Measurements from ENCODE around the gene PPP1R3F. TPM values are rescaled to one million over a fixed set of nuclear protein-coding genes. Genes with fewer than 3 reads are reported as not detected.
"Not testable (repeated sequence)": the region's sequence is repeated elsewhere in the genome, so short reads cannot be mapped to it uniquely, and the experiment has no call there.

The PPP1R3F gene
- total RNA-seq, 1 donor from 2014 or later: 6.6 TPM

- Histone ChIP-seq H3K4me1 (ENCODE audit: insufficient read depth, low read length) (no peaks in the 10 kb centered on the region), H3K4me3 (ENCODE audit: insufficient read depth, low read depth, low read length) (no peak overlapping the region), H3K9me3 (ENCODE audit: insufficient read depth, low read depth, low read length) (no peaks in the 10 kb centered on the region), H3K9ac (ENCODE audit: low read length) (no peak overlapping the region), H3K79me2 (ENCODE audit: insufficient read depth, low read length) (no peaks in the 10 kb centered on the region), H3K27me3 (ENCODE audit: insufficient read depth, low read length) (no peaks in the 10 kb centered on the region), H4K20me1 (ENCODE audit: insufficient read depth, low read length) (no peaks in the 10 kb centered on the region), H3K27ac (ENCODE audit: low read depth, low read length) (no peak overlapping the region), H2AFZ (ENCODE audit: low read depth, low read length) (no peak overlapping the region), H3K4me2 (ENCODE audit: low read length) (no peak overlapping the region), H3K36me3 (ENCODE audit: insufficient read depth, low read length) (no peaks in the 10 kb centered on the region)
- H3K9me3 Mint-ChIP-seq (ENCODE audit: unreplicated experiment): no peaks in the 10 kb centered on the region
- H3K27me3 Mint-ChIP-seq (ENCODE audit: low read depth, unreplicated experiment): peaks cover 4% of the 10 kb centered on the region
- peaks cover 1% of the 10 kb centered on the region for H3K36me3 Mint-ChIP-seq (ENCODE audit: low read depth, unreplicated experiment)
- DNase-seq (ENCODE audit: low read depth): no peak
- H3K4me1 Mint-ChIP-seq (ENCODE audit: low read depth, unreplicated experiment): no peaks in the 10 kb centered on the region
- H3K4me3 Mint-ChIP-seq (ENCODE audit: unreplicated experiment): no peak overlapping the region
- TF ChIP-seq EZH2 (IDR thresholded peaks at IDR 0.05; ENCODE audit: insufficient read depth, low read length) (no peak), CTCF (IDR thresholded peaks at IDR 0.05; ENCODE audit: insufficient read depth, low read depth, low read length) (no peak)
- FAIRE-seq: no peak
- no peak overlapping the region for H3K27ac Mint-ChIP-seq (ENCODE audit: unreplicated experiment)
These were observed 23.1 kb downstream of the PPP1R3F start for GRCh38 chrX:49292400-49293362.

- H3K4me3 ChIP-seq (ENCODE audit: insufficient read depth, low read depth, low read length); DNase-seq (ENCODE audit: low read depth); H3K4me2 ChIP-seq (ENCODE audit: low read length); H3K9ac ChIP-seq (ENCODE audit: low read length); H2AFZ ChIP-seq (ENCODE audit: low read depth, low read length); H3K79me2 ChIP-seq (ENCODE audit: insufficient read depth, low read length); H3K4me3 Mint-ChIP-seq (ENCODE audit: unreplicated experiment); H3K27me3 ChIP-seq (ENCODE audit: insufficient read depth, low read length); H3K36me3 ChIP-seq (ENCODE audit: insufficient read depth, low read length); H3K36me3 Mint-ChIP-seq (ENCODE audit: low read depth, unreplicated experiment); H3K27ac Mint-ChIP-seq (ENCODE audit: unreplicated experiment); FAIRE-seq; H3K27me3 Mint-ChIP-seq (ENCODE audit: low read depth, unreplicated experiment); H3K4me1 ChIP-seq (ENCODE audit: insufficient read depth, low read length); H4K20me1 ChIP-seq (ENCODE audit: insufficient read depth, low read length); H3K4me1 Mint-ChIP-seq (ENCODE audit: low read depth, unreplicated experiment); H3K9me3 ChIP-seq (ENCODE audit: insufficient read depth, low read depth, low read length); H3K9me3 Mint-ChIP-seq (ENCODE audit: unreplicated experiment); H3K27ac ChIP-seq (ENCODE audit: low read depth, low read length): not testable (repeated sequence)
These were observed 29.7 kb downstream of the PPP1R3F start for GRCh38 chrX:49299293-49299692.

GRCh38 chrX:49300703-49301102 lies 31.1 kb downstream of the PPP1R3F start:
- TF ChIP-seq EZH2 (IDR thresholded peaks at IDR 0.05; ENCODE audit: insufficient read depth, low read length) (no peak), CTCF (IDR thresholded peaks at IDR 0.05; ENCODE audit: insufficient read depth, low read depth, low read length) (no peak)
- no peaks in the 10 kb centered on the region for H3K27me3 ChIP-seq (ENCODE audit: insufficient read depth, low read length)
- Mint-ChIP-seq H3K9me3 (ENCODE audit: unreplicated experiment) (no peaks in the 10 kb centered on the region), H3K36me3 (ENCODE audit: low read depth, unreplicated experiment) (peaks cover 1% of the 10 kb centered on the region), H3K4me1 (ENCODE audit: low read depth, unreplicated experiment) (no peaks in the 10 kb centered on the region), H3K27ac (ENCODE audit: unreplicated experiment) (no peak overlapping the region), H3K27me3 (ENCODE audit: low read depth, unreplicated experiment) (peaks cover 7% of the 10 kb centered on the region), H3K4me3 (ENCODE audit: unreplicated experiment) (no peak overlapping the region)
- H2AFZ ChIP-seq (ENCODE audit: low read depth, low read length): no peak overlapping the region
- no peak overlapping the region for H3K9ac ChIP-seq (ENCODE audit: low read length)
- H4K20me1 ChIP-seq (ENCODE audit: insufficient read depth, low read length): no peaks in the 10 kb centered on the region
- FAIRE-seq: no peak
- no peak overlapping the region for H3K4me3 ChIP-seq (ENCODE audit: insufficient read depth, low read depth, low read length)
- DNase-seq (ENCODE audit: low read depth): no peak
- no peak overlapping the region for H3K4me2 ChIP-seq (ENCODE audit: low read length)
- no peaks in the 10 kb centered on the region for H3K79me2 ChIP-seq (ENCODE audit: insufficient read depth, low read length)
- no peak overlapping the region for H3K27ac ChIP-seq (ENCODE audit: low read depth, low read length)
- no peaks in the 10 kb centered on the region for H3K36me3 ChIP-seq (ENCODE audit: insufficient read depth, low read length)
- no peaks in the 10 kb centered on the region for H3K4me1 ChIP-seq (ENCODE audit: insufficient read depth, low read length)
- no peaks in the 10 kb centered on the region for H3K9me3 ChIP-seq (ENCODE audit: insufficient read depth, low read depth, low read length)
